ENCODE measurements around the gene MLLT3.

MLLT3 gene

DNA sequence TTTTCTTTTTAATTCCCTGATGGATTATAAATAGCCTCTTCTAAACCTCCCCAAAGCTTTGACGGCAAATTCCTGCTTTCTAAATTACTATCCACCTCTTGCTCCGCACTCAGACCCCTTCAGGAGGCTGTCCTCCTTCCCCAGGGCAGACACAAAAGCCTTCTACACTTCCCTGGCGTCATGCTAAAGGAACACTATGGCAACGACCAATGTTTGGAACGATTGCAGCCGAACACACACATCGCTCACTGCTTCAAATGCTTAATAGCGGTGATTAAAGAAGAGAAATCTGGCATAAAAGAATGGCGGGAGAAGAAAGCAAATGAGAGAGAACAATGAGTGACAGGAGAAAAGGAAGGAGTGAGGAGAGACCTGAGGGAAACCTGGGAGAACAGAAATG lies 297.3 kb downstream of the MLLT3 start:
- no peak for DNase-seq

DNA sequence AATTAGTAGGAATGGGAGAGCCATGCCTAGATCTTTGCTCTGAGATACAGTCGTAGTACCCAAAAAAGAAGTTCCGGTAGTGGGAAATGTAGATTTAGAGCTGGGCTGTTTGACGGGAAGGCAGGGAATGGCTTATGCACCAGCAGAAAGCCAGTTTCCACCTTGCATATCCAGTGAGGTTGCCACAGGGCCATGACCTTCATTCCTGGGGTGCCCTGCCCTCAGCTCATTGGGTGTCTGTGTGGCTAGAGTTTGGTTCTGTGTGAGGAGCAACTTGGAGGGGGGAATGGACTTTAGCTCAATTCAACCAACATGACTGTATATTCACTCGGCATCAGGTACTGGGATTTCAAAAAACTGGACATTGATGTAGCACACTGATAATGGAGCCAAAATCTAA lies 300.1 kb downstream of the MLLT3 start:
- no peak for DNase-seq

DNA sequence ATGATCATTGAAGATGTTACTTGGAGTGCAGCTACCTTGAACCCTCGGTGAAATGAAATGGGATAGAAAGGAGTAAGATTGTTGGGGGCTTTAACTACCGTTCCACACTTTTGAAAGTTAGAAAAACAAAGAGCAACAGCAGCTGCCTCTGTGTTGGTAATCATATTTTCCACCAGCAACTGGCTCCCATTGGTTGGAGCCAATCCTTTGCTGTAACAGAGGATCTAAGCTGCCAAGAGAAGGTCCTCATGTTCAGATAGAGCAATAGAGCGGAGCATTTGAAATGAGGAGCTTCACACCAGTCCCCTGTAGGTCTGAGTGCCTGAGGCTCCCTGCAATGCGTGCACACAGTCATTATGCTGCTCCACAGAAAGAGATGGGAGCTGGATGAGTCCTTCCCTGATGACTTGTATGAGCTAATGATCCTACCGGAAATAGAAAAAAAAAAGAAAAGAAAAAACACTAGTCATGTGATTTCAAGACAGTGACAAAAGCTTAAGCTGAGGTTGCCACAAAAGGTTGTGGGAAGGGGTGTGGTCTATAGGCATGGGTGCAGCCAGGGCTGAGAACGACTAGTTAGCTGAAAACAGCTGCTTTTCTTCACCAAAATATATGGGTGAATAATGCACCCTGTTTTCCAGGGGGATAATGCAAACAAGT lies 300.7 kb downstream of the MLLT3 start:
- no peak for DNase-seq

- DNase-seq: no peak
Observed at GRCh38 chr9:20320921-20321320, 301.4 kb downstream of the MLLT3 start.

DNA sequence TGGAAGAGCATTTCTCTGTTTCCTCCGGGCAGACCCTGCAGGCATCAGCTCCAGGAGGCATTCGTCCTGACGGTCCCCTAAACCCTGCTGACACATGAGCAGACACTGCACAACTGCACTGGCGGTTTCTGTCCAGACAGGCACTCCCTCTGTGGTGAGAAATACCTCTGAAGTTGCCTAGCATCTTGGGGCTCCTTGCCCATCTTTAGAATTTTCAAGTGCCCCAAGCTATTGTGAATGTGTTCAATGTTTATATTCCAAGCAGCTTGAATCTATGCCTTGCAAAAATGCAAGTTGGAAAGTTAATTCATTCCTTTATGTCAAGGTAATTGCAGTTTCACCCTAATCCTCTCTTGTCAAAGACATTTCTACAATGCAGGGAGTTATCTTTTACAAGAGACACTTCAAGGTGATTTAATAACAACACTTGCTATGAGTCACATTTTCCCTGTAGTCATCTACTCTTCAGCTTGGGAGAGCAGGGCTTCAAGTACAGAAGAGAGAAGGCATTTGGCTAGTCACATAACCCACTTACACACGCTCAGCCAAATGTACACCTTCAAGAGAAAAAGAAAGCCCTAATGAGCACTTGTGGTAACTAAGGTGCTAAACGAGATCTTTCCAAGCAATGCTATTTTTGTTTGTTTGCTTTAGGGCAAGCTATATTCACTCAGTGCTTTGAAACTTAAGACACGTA lies 302.5 kb downstream of the MLLT3 start:
- no peak for DNase-seq

GRCh38 chr9:20319241-20319640 lies 303.1 kb downstream of the MLLT3 start:
- DNase-seq: no peak

DNA sequence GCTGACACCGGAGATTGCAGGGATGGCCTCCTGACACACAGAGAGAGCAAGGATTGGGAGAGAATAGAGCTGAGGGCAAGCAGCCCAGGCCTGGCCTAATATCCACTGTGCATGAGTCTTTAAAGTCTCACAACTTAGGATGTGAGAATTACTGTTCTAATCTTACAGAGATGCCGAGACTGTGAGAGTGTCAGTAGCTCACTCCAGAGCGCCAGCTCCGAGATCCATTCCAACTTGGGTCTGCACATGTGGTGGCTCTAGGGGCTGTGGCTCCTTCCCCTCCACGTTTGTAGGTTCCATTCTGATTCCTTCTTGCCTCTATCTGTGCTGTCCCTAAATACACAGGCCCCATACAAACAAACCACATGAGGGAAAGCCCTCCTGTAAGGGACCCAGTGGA lies 304.6 kb downstream of the MLLT3 start:
- no peak for DNase-seq

DNA sequence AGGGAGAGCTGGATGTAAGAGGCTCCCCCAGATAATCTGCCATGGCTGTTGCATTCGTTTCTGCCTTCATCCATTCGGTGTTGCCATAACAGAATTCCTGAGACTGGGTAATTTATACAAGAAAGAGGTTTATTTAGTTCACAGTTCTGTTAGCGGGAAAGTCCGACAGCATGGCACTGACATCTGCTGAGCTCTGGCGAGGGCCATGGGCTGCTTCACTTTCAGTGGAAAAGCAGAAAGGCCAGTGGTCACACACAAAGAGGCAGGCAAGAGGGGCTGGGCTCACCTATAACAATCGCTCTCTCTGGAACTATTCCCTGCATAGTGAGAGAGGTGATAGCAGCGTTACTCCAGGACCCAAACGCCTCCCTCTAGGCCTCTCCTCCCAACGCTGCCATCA lies 305.9 kb downstream of the MLLT3 start:
- DNase-seq: no peak

- no peak for DNase-seq
Observed at GRCh38 chr9:20315677-20316076, 306.6 kb downstream of the MLLT3 start.

- DNase-seq: no peak
Observed at GRCh38 chr9:20314981-20315380, 307.3 kb downstream of the MLLT3 start.

- DNase-seq: no peak
Observed at GRCh38 chr9:20313415-20313814, 308.9 kb downstream of the MLLT3 start.

DNA sequence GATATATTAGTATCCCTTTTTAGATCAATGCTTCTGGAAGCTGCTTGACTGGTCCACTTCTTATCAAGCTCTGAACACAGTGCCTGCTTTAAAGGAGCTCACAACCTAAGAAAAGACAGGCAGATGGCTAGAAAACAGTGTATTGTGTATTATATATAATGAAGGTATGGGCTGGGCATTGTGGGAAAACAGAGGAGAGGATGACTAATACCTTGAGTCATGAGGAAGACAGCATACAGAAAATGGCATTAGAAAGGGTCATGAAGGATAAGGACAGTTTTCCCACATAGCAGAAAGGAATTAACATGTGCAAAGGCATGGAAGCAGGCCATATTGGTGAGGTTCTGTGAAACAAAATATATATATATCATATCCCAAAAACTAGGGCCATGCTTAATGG lies 309.6 kb downstream of the MLLT3 start:
- no peak for DNase-seq

GRCh38 chr9:20310024-20310423 lies 312.3 kb downstream of the MLLT3 start:
- no peak for DNase-seq

DNA sequence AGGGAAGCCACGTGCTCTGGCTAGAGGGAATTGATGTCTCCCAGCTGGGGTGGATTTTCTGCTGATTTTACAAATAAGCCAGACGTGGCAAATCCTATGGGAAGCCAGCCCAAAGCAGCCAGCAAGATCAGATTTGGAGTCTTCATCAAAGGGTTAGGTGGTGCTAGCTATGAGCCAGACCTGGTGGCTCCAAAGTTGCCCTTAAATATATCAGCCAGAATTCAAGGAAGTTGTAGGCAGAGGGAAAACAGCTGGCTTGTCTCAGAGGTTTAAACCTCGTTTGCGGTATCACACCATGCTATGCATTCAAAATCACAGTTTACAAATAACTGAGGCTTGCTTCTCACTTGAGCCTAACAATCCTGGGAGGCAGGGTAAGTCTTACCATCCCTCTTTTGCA lies 313.2 kb downstream of the MLLT3 start:
- no peak for DNase-seq

GRCh38 chr9:20307621-20308020 lies 314.7 kb downstream of the MLLT3 start:
- DNase-seq: no peak

- DNase-seq: no peak
Observed at GRCh38 chr9:20305452-20305851, 316.8 kb downstream of the MLLT3 start.

GRCh38 chr9:20303996-20304395 lies 318.3 kb downstream of the MLLT3 start:
- no peak for DNase-seq

DNA sequence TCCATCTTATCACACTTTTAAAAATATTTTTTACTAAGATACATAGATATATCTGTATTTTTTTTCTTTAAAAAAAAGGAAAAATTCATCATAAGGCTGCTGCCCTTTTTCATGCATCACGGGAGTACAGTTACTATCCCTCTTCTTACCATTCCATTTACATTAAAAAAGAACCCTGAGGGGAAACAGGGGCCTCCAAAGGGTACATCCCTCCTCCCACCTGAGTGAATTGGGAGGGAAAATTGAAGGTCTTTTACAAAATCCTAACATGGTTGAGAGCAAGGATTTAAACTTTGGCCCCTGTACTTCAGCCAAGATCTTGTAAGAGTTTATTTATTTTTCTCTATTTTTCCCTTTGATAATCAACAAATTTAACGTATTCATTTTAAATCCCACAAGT lies 319.2 kb downstream of the MLLT3 start:
- no peak for DNase-seq

DNA sequence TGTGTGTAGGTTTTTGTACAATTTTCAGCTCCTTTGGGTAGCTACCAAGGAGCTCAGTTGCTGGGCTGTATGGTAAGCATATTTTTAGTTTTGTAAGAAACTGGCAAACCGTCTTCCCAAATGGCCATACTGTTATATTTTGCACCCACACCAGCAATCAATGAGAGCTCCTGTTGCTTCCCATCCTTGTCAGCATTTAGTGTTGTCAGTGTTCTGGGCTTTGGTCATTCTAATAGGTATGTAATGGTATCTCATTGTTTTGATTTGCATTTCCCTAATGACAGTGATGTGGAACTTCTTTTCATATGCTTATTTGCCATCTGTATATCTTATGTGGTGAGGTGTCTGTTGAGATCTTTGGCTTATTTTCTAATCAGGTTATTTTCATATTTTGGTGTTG lies 320.1 kb downstream of the MLLT3 start:
- no peak for DNase-seq

GRCh38 chr9:20300430-20301115 lies 321.7 kb downstream of the MLLT3 start:
- DNase-seq: no peak

- DNase-seq: no peak
Observed at GRCh38 chr9:20297646-20298084, 324.6 kb downstream of the MLLT3 start.

DNA sequence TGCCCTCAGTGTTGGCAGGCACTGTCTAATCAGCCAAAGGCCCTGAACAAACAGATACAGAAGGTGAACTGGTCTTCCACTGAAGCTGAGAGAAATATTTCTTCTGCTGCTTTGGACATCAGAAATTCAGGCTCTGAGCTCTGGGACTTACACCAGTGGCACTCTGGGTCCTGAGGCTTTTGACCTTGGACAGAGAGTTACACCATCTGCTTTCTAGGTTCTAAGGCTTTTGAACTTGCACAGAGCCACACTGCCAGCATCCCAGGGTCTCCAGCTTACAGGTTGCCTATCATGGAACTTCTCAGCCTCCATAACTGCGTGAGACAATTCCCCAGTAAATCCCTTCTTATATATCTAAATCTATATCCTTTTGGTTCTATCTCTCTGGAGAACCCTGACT lies 326.7 kb downstream of the MLLT3 start:
- DNase-seq: no peak

DNA sequence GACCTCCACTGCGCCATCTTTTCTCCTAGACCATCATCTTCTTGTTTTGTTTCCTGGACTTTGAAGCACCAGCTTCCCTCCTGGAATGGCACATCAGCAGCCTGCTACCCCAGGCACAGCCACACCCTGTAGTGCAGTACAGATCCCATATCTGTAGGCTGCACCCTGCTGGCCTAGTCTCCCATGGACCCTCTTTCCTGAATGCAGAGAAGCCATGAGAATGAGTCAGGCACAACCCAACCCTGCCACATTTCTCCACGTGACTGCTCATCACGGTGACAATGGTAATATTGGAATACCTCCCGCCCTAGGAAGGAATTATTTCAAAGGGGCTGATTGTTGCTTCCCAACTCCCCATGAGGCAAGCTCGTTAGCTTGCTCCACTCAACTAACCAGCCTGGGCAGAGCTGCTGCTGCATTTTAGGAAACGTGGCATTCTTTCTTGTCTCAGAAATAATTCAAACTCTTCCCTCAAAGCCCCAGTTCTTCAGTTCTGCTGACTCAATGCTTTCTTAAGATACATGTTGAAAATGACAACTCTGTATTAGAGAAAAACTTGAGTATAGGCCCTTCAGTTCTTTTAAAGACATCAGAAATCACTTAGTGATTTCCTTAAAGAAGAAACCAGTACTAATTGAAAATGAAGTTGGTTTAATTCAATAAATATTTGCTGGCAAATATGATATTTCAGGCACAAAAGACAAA lies 328.1 kb downstream of the MLLT3 start:
- no peak for DNase-seq

- no peak for DNase-seq
Observed at GRCh38 chr9:20292002-20292401, 330.3 kb downstream of the MLLT3 start.
